GM18499 (cell line): ENCODE results near the gene PGAM4.
"Not testable (repeated sequence)": the region's sequence is repeated elsewhere in the genome, so short reads cannot be mapped to it uniquely, and the experiment has no call there.

Experiments
- ATAC-seq: cut with Tn5 transposase; IDR thresholded peaks from one replicate; pipeline ENCODE4 v1.9.1; 2021; ENCODE audit warnings: moderate number of reproducible peaks; ENCODE audit not compliant: insufficient read depth, unreplicated experiment

Gene PGAM4

DNA sequence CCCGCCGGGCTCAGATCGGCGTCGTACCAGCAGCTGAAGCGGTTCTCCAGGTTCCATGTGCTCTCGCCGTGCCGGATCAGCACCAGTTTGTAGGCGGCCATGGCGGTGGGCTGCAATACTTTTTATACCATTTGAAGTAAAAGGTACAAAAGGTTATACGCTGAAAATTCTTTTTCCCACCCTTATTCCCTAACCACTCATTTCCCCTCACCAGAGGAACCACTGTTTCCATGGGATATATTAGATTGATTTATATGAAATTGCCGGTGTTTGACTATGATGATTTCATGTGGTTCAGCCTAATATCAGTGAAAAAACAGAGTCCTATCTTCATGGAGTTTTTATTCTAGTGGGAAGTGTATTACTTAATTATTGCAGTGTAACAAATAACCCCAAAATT lies at the start of gene PGAM4:
Gene PGAM4 (minus strand): TSS at position 101 of the 400 bp plus-strand sequence. CDS start 0 bp downstream, at position 101.
- no peak for ATAC-seq

DNA sequence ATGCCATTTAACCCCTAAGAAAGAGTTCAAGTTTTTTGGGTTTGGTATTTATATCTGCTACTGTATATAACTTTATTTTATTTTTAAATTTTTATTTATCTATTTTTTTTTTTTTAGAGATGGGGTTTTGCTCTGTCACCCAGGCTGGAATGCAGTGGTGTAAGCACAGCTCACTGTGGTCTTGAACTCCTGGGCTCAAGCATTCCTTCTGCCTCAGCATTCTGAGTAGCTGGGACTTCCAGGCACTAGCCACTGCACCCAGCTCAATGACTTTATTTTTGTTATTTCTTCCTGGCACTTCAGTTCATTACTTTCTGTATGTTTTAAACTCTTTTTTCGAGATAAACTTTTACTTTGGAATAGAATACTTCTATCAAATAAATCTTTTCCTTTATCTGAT lies 42.4 kb upstream of the PGAM4 start:
- ATAC-seq, result no peak

DNA sequence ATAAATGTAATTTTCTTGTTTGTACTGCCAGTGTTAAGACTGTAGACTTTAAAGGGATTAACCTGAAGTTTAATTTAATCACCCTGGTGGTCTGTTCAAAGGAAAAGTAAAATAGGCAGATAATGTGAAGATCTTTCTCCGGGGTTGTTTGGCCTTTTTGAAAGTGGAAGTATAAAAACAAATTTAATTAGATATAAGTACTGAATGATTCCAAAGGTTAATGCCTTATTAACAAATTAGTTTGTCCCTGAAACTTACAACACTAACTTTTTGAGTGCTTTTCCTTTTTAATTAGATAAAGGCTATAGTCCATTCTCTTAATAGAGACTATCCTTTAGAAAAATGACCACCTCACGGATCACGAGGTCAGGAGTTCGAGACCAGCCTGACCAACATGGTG lies 10.4 kb upstream of the PGAM4 start:
- ATAC-seq, result no peak

DNA sequence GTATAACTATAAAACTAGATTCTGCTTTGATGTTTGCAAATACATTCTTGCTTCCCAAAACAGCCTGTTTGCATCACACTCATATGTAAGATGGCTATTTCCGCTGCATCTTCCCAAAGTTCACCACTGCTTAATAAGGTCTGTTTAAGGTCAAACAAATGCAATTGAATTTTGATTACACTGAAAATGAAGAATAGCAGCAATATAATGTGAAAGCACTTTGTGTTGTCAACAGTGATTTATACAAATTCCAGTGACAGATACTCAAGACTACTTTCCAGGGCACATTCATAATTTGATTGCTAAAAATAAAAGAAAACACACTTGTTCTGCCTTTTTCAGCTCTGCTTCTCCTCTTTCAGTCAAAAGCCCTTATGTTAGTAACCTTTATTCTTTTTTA lies 8.1 kb upstream of the PGAM4 start:
- no peak for ATAC-seq

DNA sequence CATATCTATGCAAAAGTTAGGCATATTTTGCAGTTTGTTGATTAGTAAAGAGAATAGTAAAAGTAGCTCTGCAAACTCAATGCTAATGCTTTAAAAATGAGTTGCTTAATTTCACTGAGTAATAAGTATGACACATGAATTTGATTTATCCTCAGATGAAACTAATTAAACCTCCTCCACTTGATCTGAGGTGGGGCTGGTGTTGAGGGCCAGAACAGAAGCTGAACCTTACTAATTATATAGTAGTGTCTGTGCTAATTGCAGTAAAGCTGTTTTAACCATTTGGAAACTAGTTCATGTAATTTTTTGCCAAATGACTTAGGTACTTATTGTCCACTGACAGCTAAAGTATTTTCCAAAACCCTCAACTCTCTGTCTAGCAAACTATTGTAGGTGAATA lies 7.7 kb upstream of the PGAM4 start:
- ATAC-seq, result no peak

DNA sequence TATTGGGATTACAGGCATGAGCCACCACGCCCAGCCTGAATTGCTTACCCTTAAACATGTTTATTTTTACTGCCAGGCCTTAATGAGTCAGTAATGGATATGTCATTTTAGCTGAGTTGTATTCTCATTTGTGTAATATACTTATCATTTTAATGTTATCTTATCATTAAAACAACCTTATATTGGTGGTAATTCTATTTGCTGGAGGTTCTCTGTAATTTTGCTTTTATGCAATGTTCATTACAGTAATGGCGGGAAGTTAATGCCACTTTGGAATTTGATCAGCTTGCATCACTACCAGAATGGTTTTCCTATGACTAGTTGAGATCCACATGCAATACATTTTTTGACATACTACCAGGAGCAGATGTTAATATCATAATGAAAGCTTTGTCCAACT lies 6.3 kb upstream of the PGAM4 start:
- no peak for ATAC-seq

DNA sequence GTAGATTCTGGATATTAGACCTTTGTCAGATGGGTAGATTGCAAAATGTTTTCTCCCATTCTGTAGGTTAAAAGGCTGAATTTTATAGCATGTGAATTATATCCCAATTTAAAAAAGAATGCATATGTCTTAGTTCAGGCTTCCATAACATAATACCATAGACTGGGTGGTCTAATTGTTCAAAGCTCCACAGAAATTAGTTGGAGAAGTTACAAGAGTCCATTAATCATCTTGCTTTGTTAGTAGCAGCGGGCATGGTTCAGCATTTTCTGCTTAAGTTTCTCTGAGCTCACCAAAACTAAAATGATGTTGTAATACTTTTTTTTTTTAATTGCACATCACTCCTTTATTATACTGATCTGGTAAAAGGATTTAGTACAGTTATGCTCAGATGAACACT lies 1.8 kb downstream of the PGAM4 start:
- no peak for ATAC-seq

DNA sequence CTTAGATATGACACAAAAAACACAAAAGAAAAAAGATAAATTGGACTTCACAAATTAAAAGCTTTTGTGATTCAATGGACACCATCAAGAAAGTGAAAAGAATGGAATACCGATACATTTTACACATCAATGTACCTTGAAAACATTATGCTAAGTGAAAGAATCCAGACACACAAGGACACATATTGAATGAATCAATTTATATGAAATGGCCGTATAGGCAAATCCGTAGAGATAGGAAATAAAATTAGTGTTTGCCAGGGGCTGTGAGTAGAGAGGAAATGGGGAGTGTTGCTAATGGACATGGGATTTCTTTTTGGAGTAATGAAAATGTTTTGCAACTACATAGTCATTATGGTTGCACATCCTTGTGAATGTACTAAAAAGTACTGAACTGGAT lies 3.1 kb downstream of the PGAM4 start:
- ATAC-seq, result no peak

DNA sequence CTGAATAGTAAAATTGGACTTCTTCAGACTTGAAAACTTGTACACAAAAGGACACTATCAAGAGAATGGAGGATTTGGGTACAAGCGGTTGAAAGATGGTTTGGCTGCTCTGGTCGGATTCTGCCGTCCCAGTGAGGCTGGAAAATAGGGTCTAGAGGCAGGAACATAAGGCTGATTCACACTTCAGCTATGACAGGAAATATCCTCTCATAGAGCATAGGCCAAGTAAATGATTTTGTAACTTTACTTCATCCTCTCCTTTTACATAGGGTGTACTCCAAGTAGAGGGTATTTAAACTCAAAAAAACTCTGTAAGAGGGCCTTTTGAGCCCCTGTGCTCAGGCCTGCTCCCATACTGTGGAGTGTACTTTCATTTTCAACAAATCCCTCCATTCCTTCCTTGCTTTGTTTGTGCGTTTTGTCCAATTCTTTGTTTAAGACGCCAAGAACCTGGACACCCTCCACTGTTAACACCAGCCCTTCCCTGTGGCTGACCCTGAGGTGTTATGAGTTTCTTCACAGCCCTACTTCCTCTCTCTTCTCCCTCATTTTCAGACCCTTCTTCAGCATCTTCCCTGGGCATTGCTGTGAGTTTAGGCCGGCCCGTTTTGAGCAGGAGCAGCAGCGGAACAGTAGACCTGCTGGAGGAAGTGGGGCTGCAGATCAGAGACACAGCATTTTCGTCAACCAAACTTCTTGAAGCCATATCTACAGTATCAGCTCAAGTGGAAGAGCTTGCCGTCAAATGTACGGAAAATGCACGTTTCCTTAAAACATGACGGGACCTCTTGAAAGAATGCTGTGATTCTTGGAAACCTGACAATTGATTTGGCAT lies 7.2 kb downstream of the PGAM4 start:
- ATAC-seq, result no peak

DNA sequence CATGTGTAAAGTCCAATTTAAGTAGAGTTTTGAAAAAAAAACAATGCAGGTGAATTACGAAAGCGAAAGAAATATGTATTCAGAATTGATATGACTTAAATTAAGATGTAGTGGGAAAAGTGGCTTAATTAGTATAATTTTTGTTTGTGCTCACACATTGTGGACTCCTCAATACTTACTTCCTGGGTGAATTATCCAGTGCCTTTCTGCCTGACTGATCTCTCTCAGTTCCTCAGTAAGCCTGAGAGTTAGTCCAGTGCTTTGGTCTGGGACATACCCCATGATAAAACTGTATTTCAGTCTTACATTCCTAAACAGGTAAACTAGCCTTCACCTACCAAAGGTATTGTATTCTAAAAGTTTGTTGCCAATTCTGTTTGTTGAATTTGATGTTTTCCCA lies 8.4 kb downstream of the PGAM4 start:
- no peak for ATAC-seq

DNA sequence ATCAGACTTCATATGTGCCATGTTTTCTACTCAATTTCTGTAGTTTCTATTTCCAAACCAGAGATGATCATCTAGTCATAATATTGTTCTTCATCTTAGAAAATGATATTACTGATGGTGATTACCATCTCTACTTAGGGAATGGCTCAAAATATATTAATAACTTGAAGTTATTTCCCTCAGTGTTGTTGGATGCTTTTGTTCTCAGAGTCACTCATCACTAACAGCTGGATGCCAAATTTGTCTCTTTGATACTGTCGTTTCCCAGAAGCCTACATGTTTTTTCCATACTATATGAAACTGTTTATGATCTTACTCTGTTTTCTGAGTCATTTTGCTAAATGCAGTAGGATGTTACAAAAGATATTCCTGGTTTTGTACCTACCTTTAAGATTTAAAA lies 8.9 kb downstream of the PGAM4 start:
- ATAC-seq, result no peak

DNA sequence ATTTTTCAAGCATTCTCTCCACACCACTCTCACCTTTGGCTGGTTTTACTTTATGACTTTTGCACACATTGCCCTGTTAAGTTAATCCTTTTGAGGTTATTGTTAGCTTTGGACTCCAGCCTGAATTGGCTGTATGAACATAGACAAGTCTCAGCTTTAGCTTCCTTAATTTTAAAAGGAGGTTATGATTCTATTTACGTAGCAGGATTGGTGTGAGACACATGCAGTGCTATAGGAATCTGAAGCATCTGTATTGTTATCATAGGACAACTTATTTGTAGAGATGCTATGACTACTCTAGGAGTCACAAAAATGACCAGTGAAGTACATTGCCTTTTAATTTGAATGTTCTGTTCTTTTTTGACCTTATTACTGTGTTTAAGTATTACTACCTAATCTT lies 15.7 kb downstream of the PGAM4 start:
- ATAC-seq, result no peak

DNA sequence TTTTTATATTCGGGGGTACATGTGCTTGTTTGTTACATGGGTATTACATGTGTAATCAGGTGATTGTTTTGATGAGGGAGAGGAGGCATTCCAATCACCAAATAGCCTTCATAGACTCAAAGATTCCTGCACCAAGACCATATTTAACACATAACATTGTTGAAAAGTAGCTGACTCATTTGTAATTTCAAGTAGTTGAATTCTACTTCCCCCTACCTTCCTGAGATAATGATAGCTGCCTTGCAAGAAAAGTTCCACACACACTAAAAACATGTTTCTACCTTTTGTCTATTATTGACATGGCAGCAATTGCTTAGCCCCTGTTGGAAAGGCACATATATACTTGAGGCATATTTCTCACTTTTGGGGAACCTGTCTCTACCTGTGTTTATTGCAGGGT lies 16.1 kb downstream of the PGAM4 start:
- ATAC-seq, result no peak

DNA sequence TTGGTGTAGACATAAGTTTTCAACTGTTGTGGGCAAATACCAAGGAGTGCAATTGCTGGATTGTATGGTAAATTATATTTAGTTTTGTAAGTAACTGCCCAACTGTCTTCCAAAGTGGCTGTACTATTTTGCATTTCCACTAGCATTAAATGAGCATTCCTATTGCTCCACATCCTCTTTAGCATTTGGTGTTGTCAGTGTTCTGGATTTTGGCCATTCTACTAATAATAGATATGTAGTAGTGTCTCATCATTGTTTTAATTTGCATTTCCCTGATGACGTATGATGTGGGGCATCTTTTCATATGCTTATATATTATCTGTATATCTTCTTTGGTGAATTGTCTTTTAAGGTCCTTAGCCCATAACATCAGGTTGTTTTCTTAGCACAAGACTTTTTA lies 17.3 kb downstream of the PGAM4 start:
- ATAC-seq, result no peak

DNA sequence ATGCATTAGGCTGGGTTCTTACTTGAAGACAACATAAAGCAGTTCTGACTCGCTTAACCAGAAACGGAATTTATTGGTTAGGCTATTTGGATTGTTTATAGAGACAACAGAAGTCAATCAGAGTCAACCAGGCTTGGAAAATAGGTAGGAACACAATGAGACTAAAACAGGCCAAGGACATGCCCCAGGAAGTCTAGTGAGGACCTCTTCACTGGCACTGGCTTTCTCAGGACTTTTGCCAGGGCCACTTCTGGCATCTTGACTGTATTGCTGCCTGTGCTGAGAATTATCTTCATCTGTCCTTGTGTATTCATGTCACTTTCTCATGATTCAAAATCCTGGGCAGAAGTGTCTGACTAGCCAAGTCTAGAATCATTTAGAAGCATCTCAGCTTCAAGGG lies 19.6 kb downstream of the PGAM4 start:
- no peak for ATAC-seq

DNA sequence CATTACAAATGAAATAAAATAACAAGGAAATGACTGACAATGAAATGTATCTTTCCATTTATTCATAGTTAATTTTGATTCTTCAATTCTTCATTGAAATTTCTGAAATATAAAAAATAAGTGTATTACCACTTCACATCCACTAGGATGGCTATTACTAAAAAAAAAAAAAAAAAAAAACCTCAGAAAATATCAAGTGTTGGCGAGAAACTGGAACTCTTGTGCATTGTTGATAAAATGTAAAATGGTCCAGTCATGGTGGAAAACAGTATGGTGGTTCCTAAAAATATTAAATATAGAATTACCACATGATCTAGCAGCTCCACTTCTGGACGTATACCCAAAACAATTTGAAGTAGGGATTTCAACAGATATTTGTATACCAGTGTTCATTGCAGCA lies 22.9 kb downstream of the PGAM4 start:
- no peak for ATAC-seq

DNA sequence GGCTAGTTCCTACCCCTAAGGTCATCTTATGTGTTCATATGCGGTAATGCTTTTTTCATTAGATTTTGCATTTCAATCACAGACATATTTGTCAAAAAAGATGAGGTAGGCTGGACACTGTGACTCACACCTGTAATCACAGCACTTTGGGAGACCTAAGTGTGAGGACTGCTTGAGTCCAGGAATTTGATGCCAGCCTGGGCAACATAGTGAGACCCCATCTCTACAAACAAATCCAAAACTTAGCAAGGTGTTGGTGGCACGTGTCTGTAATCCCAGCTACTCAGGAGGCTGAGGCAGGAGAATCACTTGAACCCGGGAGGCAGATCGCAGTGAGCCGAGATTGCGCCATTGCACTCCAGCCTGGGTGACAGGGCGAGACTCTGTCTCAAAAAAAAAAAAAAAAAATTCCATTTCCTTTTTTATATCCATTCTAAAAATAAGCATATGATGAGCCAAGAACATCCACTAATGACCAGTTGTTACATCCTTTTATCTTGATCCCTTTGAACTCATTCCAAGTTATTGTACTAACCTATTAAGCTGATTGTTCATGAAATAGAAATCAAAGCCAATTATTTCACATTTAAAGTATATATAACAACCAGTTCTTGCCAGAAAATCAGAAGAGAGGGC lies 23.4 kb downstream of the PGAM4 start:
- ATAC-seq, result no peak

DNA sequence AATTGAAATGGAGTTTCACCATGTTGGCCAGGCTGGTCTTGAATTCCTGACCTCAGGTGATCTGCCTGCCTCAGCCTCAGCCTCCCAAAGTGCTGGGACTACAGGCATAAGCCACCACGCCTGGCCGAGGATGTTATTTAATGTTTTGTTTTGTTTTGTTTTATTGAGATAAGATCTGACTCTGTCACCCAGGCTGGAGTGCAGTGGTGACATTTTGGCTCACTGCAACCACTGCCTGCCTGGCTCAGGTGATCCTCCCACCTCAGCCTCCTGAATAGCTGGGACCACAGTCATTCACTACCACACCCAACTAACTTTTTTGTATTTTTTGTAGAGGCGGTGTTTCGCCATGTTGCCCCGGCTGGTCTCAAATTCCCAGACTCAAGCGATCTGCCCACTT lies 24.4 kb downstream of the PGAM4 start:
- not testable (repeated sequence) for ATAC-seq

DNA sequence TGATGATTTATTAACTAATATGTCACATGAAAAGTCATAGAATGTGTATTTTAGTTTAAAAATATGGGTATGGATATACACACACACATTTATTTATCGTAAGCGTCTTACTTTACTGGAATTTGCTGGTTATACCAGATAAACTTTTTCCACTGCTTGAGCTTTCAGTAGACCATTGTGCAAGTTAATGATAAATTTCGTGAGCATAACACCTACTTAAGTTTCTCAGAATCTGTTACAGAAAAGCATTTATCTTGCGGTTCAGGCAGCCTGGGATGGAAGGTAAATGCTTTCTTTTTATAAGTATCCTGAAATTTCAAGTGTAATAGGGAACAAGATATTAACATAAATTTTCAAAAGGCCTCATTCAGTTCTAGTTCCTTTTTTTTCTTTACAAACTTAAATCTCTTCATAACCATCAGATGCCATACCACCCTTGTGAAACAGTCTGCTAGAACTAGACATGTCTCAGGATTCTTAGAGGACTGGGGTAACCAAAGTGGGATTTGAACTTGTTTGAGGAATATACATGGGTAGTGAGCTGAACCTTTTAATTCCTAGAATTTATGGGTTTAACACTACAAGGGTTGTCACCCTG lies 31.3 kb downstream of the PGAM4 start:
- no peak for ATAC-seq

DNA sequence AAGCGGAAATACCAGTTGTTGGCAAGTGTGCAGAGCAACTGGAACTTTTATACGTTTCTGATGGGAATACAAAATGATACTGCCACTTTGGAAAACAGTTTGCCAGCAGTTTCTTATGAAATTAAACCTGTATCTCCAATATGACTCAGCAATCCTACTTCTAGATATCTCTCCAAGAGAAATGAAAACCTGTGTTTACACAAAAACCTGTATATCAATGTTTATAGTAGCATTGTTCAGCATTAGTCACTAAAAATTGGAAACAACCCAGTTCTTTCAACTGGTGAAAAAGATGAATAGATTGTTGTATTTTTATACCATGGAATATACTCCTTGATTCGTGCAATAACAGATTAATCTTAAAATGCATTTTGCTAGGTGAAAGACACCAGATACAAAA lies 32.1 kb downstream of the PGAM4 start:
- no peak for ATAC-seq

DNA sequence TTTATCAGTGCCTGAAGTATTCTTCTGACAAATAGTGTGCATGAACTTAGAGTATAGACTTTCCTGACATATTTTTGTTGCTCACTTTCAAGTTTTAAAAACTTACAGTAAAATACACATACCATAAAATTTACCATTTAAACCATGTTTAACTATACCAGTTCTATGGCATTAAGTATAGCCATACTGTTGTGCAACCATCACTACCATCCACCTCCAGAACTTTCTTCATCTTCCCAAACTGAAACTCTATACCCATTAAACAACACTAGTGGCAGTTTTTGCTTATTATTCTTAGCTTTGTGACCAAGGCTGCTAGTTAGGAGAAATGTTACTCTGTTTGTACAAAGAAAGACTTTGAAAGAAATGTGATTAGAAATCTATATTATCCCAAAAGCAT lies 33.1 kb downstream of the PGAM4 start:
- ATAC-seq, result no peak

DNA sequence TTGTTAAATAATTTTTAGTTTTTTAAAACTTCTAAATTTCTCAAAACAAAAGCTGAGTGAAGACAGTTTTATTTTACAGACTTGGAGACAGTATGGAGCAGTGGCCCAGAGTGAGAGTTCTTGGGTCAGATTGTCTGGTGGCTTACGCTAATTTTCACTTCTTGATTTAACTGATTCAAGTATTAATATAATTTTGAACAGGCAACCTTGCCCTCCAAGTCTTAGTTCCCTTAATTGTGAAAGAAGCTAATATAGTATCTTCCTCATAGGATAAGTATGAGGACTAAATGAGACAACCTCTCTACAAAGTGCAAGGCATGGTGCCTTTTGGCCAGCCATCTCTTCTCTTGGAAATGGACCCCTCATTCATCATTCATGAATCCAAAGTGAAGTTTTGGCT lies 33.6 kb downstream of the PGAM4 start:
- no peak for ATAC-seq
